CD4-positive, alpha-beta T cell (primary cell): ENCODE results near the gene VPS50. TPM values are rescaled to one million over a fixed set of nuclear protein-coding genes. Genes with fewer than 3 reads are reported as not detected.

ENCODE experiments used
- ATAC-seq: fragments of 200-7000 bp; cut with Tn5 transposase; one replicate; pipeline ENCODE4 v1.10.0; 2022; ENCODE audit warnings: mild to moderate bottlenecking; ENCODE audit not compliant: poor library complexity
- CTCF ChIA-PET: fragments of 350-600 bp; sonication (Branson Sonifier 250); formaldehyde crosslinking; loops from one replicate; lab custom pipeline; 2021; ENCODE audit warnings: antibody characterized with exemption, inconsistent platforms; lab: Charles Lee
- POLR2A ChIA-PET: fragments of 350-600 bp; sonication (Branson Sonifier 250); formaldehyde crosslinking; loops from one replicate; lab custom pipeline; 2021; ENCODE audit warnings: antibody characterized with exemption, inconsistent platforms; lab: Charles Lee
- DNase-seq, 14 experiments: peaks; one replicate each; pipeline ENCODE4 v3.0.0-alpha.2; 2013 to 2020; ENCODE audit warnings: mixed read lengths in 2 of 14
- H3K27ac ChIP-seq, 2 donors: one replicate each; pipeline versions ENCODE4 v1.5.1 to v1.7.0; 2013; ENCODE audit warnings: low read length in 2 of 2, low read depth in 1 of 2, mild to moderate bottlenecking in 1 of 2
- H3K27me3 ChIP-seq, 2 experiments: 1 replicate in 1 of 2; 2 replicates in 1 of 2; pipeline versions ENCODE4 v1.6.1 to v1.7.0; 2013; ENCODE audit warnings: low read length in 2 of 2, control low read depth in 1 of 2, mild to moderate bottlenecking in 1 of 2, moderate library complexity in 1 of 2; ENCODE audit not compliant: insufficient read depth in 2 of 2, control insufficient read depth in 1 of 2
- H3K36me3 ChIP-seq: one replicate; pipeline ENCODE4 v1.6.1; 2013; ENCODE audit warnings: low read length, control low read depth; ENCODE audit not compliant: insufficient read depth
- H3K4me1 ChIP-seq: one replicate; pipeline ENCODE4 v1.6.1; 2013; ENCODE audit warnings: low read length, control low read depth; ENCODE audit not compliant: insufficient read depth
- H3K4me3 ChIP-seq: one replicate; pipeline ENCODE4 v1.5.1; 2013; ENCODE audit warnings: mild to moderate bottlenecking, low read length, moderate library complexity
- H3K9me3 ChIP-seq, 2 experiments: 1 replicate in 1 of 2; 2 replicates in 1 of 2; pipeline versions ENCODE4 v1.6.1 to v1.7.0; 2013; ENCODE audit warnings: low read length in 2 of 2, mild to moderate bottlenecking in 2 of 2, control low read depth in 1 of 2, moderate library complexity in 1 of 2; ENCODE audit not compliant: control insufficient read depth in 1 of 2, insufficient read depth in 1 of 2
- H3K27ac Mint-ChIP-seq: one replicate; pipeline ENCODE4 v1.8.0; 2020; ENCODE audit warnings: mixed read lengths
- H3K27me3 Mint-ChIP-seq: one replicate; pipeline ENCODE4 v1.8.0; 2021; ENCODE audit warnings: mixed read lengths
- H3K36me3 Mint-ChIP-seq: one replicate; pipeline ENCODE4 v1.8.0; 2021; ENCODE audit warnings: low read depth, mixed read lengths
- H3K4me1 Mint-ChIP-seq: one replicate; pipeline ENCODE4 v1.8.0; 2021; ENCODE audit warnings: low read depth, mixed read lengths
- H3K4me3 Mint-ChIP-seq: one replicate; pipeline ENCODE4 v1.8.0; 2020; ENCODE audit warnings: mild to moderate bottlenecking, mixed read lengths
- H3K9me3 Mint-ChIP-seq: one replicate; pipeline ENCODE4 v1.8.0; 2020; ENCODE audit warnings: mixed read lengths
- intact Hi-C, 2 experiments: fragments of 100-400 bp; cut with DNase I in 1 of 2; cut with micrococcal nuclease in 1 of 2; formaldehyde crosslinking; loops; one replicate each; pipeline versions ENCODE4 v1.15.1 to v1.9.0; 2023 to 2025; cut with DNase I, micrococcal nuclease
- total RNA-seq, 174 experiments: library from RNA in 2 of 174; stranded (reverse) in 2 of 174; gene quantifications; one replicate each; pipeline ENCODE4 v1.2.3 and lab custom pipeline; 2021 to 2026
- TF ChIP-seq, protein P1 (sequence below): fragments of 200-600 bp; IDR thresholded peaks from one replicate; pipeline ENCODE4 v1.8.0; 2022; ENCODE audit warnings: antibody characterized with exemption, mild to moderate bottlenecking

VPS50 gene
- total RNA-seq, 2 experiments from 2014 or later = 13.2 to 17.3 TPM

DNA sequence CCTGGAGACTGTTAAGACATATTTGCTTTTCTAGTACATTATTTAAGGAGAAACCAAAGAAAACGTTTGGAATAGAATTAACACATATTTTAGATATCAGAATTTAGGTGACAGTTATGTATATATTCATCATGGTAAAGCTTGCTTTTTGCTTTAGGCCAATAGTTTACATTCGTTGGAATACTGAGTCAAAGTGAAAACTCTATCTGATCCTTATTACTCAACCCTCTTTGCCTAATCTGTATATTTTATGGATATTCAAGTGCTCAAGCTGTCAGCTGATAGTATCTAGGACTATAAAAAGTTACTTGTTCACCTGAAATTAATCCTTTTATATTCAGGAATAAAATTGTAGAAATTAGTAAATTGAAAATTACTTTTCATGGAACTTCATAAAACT is 61.1 kb downstream of the VPS50 start:
- DNase-seq (no peak), ATAC-seq (no peak)
- Histone ChIP-seq H3K4me3 (no peak overlapping the region), H3K36me3 (peaks cover 25% of the 10 kb centered on the region), H3K9me3 (no peaks in the 10 kb centered on the region), H3K4me1 (no peaks in the 10 kb centered on the region), H3K27me3 (no peaks in the 10 kb centered on the region), H3K27ac (no peak overlapping the region)
- Mint-ChIP-seq H3K9me3 (no peaks in the 10 kb centered on the region), H3K4me3 (no peak overlapping the region), H3K36me3 (peaks cover 50% of the 10 kb centered on the region), H3K4me1 (no peaks in the 10 kb centered on the region), H3K27ac (no peak overlapping the region), H3K27me3 (no peaks in the 10 kb centered on the region)
- intact Hi-C loops = no loop called here
- ChIA-PET CTCF (no interaction called here), POLR2A (no interaction called here)
- TF ChIP-seq, protein P1, sequence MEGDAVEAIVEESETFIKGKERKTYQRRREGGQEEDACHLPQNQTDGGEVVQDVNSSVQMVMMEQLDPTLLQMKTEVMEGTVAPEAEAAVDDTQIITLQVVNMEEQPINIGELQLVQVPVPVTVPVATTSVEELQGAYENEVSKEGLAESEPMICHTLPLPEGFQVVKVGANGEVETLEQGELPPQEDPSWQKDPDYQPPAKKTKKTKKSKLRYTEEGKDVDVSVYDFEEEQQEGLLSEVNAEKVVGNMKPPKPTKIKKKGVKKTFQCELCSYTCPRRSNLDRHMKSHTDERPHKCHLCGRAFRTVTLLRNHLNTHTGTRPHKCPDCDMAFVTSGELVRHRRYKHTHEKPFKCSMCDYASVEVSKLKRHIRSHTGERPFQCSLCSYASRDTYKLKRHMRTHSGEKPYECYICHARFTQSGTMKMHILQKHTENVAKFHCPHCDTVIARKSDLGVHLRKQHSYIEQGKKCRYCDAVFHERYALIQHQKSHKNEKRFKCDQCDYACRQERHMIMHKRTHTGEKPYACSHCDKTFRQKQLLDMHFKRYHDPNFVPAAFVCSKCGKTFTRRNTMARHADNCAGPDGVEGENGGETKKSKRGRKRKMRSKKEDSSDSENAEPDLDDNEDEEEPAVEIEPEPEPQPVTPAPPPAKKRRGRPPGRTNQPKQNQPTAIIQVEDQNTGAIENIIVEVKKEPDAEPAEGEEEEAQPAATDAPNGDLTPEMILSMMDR = no peak

DNA sequence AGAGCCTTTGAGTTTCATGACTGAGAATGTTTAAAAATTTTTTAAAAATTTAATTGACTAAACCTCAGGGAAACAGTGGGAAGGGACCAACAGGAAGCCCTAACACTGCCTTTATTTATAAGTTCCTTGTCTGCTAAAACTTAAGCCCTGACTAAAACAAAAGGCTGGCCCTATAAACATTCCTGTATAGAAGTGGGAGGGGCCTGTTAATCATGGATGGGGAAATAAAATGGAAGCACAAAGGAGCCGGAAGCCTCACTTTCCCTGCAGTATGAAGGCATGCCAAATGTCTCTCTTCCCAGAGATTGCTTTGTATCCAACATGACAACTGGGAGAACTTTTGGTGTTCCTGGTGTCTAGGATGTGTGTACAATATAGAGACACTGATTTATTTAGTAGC is 66.0 kb downstream of the VPS50 start:
- H3K36me3 Mint-ChIP-seq = peaks cover 77% of the 10 kb centered on the region
- peaks cover 22% of the 10 kb centered on the region for H3K36me3 ChIP-seq
- CTCF ChIA-PET = no interaction called here

GRCh38 chr7:93298671-93299070 is 66.5 kb downstream of the VPS50 start:
- Mint-ChIP-seq H3K36me3 (peaks cover 73% of the 10 kb centered on the region), H3K27me3 (no peaks in the 10 kb centered on the region), H3K4me3 (no peak overlapping the region), H3K27ac (no peak overlapping the region), H3K4me1 (no peaks in the 10 kb centered on the region), H3K9me3 (no peaks in the 10 kb centered on the region)
- H3K4me1 ChIP-seq = no peaks in the 10 kb centered on the region
- H3K36me3 ChIP-seq = peaks cover 18% of the 10 kb centered on the region
- ATAC-seq (no peak), DNase-seq (no peak)
- CTCF ChIA-PET = no interaction called here
- H3K27me3 ChIP-seq = no peaks in the 10 kb centered on the region
- no peaks in the 10 kb centered on the region for H3K9me3 ChIP-seq
- TF ChIP-seq, protein P1 = no peak
- no peak overlapping the region for H3K27ac ChIP-seq
- POLR2A ChIA-PET = no interaction called here
- H3K4me3 ChIP-seq = no peak overlapping the region
- intact Hi-C loops = no loop called here

More for the DNA sequence above, 66.0 kb downstream of the VPS50 start:
- TF ChIP-seq, protein P1 = no peak
- H3K27me3 ChIP-seq = no peaks in the 10 kb centered on the region
- no peak overlapping the region for H3K4me3 ChIP-seq
- Mint-ChIP-seq H3K27ac (no peak overlapping the region), H3K27me3 (no peaks in the 10 kb centered on the region), H3K9me3 (no peaks in the 10 kb centered on the region), H3K4me3 (no peak overlapping the region), H3K4me1 (no peaks in the 10 kb centered on the region)
- POLR2A ChIA-PET = no interaction called here
- H3K4me1 ChIP-seq = no peaks in the 10 kb centered on the region
- DNase-seq (no peak), ATAC-seq (no peak)
- no peaks in the 10 kb centered on the region for H3K9me3 ChIP-seq
- H3K27ac ChIP-seq = no peak overlapping the region
- intact Hi-C loops = no loop called here
